NCI-H2227 treated with DMSO at 0.1 percent for 48 hours (cell line): ENCODE data around the gene PRKG2.

Source experiments
- DNase-seq: peaks from one replicate; lab custom pipeline; 2025; lab: John Stamatoyannopoulos, UW

The PRKG2 gene

DNA sequence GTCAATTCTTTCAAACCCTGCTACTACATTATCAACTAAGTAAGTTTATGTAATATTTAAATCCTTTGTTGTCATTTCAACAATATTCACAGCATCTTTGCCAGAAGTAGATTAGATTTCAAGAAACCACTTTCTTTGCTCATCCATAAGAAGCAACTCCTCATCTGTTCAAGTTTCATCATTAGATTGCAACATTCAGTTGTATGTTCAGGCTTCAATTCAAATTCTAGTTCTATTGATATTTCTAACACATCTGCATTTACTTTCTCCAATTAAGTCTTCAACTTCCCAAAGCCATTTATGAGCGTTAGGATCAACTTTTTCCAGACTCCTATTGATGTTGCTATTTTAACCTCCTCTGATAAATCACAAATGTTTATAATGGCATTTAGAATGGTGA is 118.5 kb downstream of the PRKG2 start:
- DNase-seq: no peak

- no peak for DNase-seq
Observed at GRCh38 chr4:81095389-81095788, 119.6 kb downstream of the PRKG2 start.

DNA sequence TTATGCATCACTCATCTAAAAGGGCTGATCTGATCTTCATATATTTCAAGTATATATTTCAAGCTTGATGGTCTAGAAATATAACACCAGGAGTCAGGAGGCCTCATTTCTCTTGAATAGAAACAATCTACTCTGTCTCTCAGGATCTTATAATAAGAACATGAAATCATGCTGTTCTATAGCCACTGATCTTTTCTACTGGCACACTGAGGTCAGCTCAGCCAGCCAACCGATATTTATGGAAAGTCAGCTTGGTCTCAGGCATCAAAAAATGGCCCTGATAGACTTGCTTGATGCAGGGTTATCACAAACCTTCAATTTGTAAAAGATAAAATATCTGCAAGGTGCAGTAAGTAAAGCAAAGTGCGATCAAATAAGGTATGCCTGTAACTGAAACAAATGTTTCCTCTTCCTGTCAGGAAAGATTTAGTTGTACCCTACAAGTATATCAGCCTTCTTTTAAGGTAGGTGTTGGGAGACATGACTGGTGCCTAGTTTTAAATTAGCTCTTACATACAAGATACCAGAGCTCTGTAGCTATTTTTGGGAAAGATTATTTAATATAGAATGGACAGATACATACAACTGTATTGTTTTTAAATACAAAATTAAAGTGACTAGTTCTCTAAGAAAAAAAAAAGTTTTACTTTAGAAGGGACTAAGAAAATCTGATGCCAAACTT is 121.2 kb downstream of the PRKG2 start:
- no peak for DNase-seq

DNA sequence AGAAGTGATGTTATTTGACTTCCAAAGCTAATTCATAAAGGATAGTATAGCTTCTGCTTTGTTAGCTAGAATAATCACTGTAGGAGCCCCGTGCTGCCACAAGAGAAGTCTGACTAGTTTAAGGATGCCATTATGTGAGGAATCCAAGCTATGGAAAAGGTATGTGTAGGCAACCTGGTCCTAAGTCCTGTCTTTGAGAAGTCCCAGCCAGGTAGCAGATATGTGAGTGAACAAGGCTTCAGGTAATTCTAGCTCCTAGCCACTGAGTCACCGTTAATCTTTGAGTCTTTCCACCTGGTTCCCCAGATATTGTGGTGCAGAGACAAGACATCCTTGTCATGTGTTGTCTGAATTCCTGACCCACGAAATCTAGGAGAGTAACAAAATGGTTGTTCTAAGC is 129.0 kb downstream of the PRKG2 start:
- DNase-seq: no peak

GRCh38 chr4:81085291-81085690 is 129.7 kb downstream of the PRKG2 start:
- no peak for DNase-seq

DNA sequence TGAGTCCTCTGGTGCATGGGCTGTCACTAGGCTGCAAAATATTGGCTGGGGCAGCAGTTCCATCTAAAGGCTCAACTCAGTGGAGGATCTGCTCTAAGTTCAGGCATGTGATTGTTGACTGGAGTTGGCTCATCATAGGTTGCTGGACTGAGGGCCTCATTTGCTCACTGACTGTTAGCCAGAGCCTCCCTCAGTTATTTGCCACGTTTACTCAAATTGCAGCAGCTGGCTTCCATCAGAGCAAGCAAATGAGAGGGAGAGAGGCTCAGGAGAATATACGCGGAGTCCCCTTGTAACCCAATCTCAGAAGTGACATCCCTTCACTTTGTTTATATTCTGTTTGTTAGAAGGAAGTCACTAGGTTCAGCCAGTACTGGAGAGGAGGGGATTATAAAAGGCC is 130.4 kb downstream of the PRKG2 start:
- DNase-seq: no peak

GRCh38 chr4:81084029-81084428 is 131.0 kb downstream of the PRKG2 start:
- no peak for DNase-seq

- no peak for DNase-seq
Observed at GRCh38 chr4:81081156-81081555, 133.9 kb downstream of the PRKG2 start.

DNA sequence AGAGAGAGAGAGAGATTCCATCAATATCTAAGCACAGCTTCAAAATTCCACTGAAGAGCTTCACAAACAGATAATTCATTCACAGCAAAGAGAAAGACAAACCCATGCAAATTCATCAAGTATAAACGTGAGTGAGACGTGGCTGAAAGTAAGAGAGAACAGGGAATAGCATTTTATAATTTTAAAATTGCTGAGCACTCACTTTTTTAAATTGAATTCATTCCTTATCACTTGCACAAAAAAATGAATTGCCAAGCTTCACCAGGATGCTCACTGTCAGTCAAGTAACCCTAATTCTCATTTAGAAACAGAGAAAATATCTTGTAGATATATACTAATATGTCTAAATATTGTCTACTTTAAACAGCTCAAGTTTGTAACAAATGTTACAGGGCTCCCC is 144.0 kb downstream of the PRKG2 start:
- no peak for DNase-seq

DNA sequence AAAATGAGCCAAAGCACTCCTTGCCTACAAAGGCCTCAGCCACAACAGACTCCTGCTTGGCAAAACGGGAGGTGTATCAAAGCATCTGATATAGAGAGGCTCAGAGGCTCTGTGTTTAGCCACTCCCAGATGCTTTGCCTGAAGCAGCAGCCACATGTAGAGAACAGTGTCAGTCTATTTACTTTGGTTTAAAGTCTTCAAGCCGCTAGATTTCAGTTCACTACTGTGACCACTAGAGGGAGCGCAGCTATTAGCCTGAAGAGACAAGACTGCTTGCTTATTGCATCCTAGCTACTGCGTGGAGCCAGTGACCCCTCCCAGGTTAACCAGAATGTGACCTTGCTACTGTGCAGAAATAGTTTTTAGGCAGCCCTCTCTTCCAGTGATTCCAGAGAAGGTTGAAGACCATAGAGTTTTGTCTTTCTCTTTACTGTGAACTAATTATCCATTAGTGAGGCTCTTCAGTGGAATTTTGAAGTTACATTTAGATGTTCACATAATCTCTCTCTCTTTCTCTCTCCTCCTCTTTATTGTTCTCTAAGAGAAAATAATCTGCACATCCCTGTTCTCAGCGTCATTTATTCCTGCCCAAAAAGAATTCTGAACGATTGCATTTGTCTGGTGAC is 145.2 kb downstream of the PRKG2 start:
- peak; percentile 88 for DNase-seq

GRCh38 chr4:81065446-81065845 is 149.6 kb downstream of the PRKG2 start:
- DNase-seq: no peak

DNA sequence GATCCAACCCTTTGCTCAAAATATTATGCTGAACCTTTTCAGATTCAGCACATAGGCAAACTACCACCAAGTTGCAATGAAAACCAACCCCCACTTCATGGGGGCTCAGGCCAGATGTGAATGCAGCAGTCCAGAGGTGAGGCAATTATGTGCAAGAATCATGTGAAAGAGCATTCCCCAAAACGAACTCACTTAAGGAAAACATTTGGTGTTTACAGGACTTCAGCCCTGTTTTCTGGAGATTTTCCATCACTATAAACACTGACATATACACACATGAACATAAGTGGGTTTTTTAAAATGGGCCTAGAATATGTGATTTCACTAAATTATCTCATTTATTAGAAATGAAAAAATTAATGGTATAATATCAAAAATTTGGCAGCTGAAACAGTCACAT is 153.0 kb downstream of the PRKG2 start:
- DNase-seq: no peak

DNA sequence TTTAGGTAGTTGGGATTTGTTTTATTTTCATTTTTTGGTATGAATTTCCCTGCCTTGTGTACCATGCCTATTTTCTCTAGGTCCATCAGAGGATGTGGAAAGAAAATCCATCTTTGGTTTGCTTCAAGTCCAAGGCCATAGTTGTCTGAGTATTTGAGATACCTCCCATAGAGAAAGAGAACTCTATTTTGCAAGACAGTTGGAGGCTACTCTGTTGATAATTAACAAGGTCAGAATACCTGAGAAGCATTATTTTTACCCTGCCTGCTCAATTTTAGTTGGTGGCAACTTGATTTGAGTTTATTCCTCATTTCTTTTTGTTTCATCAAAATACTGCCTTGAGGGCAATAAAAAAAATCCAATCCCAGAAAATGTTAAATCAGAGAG is 153.7 kb downstream of the PRKG2 start:
- no peak for DNase-seq

DNA sequence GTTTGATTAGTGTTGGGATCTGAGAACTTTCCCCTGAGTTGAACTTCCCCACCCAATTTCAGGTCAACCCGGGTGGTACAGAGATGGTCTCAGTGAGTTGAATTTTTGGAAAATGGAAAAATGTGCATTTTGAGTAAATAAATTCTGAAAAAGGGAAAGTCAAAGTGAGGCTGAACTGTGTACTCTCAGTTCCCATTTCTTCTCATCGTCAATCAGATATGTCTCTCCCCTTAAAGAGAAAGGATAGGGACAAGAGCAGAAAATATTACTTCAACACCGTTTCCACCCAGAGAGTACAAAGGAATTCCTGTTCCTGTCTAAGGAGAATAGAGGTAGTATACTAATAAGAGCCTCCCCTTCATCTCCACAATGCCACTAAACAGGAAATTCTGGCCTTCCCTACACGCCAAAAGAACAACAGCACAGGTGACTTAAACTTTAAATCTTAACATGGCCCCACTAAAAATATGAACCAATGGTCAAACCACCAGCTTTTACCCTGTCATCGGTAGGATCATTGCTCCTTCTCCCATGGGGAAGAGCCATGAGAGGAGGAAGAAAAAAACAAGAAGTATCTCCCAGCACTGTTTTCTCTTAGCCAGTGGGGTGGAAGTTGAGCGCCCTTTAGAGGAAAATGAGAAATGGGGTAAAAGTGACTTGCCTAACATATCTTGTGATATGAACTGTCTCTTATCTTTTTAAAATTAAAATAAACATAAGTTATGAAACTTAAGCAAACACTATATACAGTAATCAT is 154.3 kb downstream of the PRKG2 start:
- no peak for DNase-seq

GRCh38 chr4:81058621-81059020 is 156.4 kb downstream of the PRKG2 start:
- no peak for DNase-seq

- DNase-seq: peak; percentile 36
Observed at GRCh38 chr4:81052119-81053068, 162.6 kb downstream of the PRKG2 start.

- DNase-seq: no peak
Observed at GRCh38 chr4:81049907-81050306, 165.1 kb downstream of the PRKG2 start.

- DNase-seq: no peak
Observed at GRCh38 chr4:81049330-81049729, 165.7 kb downstream of the PRKG2 start.

DNA sequence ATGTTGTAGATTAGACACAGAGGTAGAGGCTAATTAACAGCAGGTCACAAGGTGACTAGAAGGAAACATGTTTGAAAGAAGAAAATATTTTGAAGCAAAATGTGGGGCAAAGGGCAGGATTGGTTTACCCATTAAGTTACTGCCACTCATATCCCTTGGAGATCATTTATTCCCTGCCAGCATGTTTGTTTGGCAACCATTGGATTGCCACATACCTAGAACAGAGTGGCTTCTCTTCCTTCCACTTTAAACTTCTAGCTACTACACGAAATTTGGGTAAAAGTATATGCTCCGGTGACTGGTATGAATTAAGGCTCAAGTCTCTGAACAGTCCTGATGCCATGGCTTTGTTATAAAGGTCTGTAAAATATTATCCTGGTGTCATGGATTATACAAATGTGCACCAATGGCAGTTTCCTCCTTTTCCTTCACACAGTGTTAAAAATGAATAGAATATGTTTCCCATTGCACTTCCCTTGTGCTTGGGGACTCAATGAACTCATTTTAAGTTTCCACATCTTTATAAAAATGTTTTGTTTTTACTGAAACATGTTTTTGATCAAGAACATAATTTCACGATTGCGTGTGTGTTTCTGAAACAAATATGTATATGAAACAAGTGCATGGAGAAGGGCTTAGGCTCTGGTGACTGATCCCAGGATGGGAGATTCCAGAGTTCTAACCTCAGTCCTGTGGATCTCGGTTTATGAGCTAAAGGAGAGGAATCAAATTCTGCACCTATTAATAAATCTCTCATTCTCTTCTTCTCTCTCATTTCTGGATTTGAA is 172.2 kb downstream of the PRKG2 start:
- no peak for DNase-seq

GRCh38 chr4:81040012-81040659 is 174.9 kb downstream of the PRKG2 start:
- peak; percentile 28 for DNase-seq
